Sigmoid colon (tissue), 4 donors: ENCODE results near the gene IL1RAPL2.

Experiments
- CTCF ChIP-seq, 4 experiments: fragments of 450-650 bp in 3 of 4; fragments of 200-600 bp in 1 of 4; IDR thresholded peaks; one replicate each; pipeline ENCODE4 v1.5.1; 2016 to 2019; ENCODE audit warnings: antibody characterized with exemption in 4 of 4, mild to moderate bottlenecking in 3 of 4, moderate library complexity in 2 of 4
- EP300 ChIP-seq, 4 donors: sonication (generic); formaldehyde crosslinking; IDR thresholded peaks; one replicate each; pipeline ENCODE4 v1.6.1; 2017; ENCODE audit warnings: antibody characterized with exemption in 4 of 4
- POLR2A ChIP-seq, 2 donors: fragments of 450-650 bp; IDR thresholded peaks; one replicate each; pipeline ENCODE4 v1.6.1; 2016; ENCODE audit warnings: antibody characterized with exemption in 2 of 2, mild to moderate bottlenecking in 2 of 2, moderate library complexity in 2 of 2
- POLR2AphosphoS5 ChIP-seq, 4 donors: sonication (generic); formaldehyde crosslinking; IDR thresholded peaks; one replicate each; pipeline ENCODE4 v1.6.1; 2017; ENCODE audit warnings: antibody characterized with exemption in 4 of 4

DNA sequence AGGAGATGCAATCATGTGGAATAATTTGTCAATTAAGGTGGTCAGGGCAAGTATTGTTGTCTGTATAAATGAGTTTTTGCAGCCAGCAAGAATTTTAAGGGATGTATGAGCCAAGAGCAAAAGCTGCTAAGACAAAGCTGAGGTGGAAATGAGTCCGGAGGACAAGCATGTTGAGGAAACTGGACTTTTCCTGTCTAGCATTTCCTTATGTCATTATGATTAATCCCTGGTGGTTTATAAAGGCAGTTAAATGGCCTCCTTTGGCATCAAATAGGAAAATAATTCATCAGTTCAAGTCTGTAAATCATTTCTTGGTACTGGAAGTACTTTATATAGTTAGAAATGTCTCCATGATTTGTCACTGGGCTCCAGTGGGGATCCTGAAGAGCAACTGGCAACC lies 716.1 kb downstream of the IL1RAPL2 start:
- TF ChIP-seq CTCF (IDR thresholded peaks at IDR 0.05) (no peak), POLR2AphosphoS5 (IDR thresholded peaks at IDR 0.05) (no peak), EP300 (IDR thresholded peaks at IDR 0.05) (no peak), POLR2A (IDR thresholded peaks at IDR 0.05) (no peak)
